Measurements from ENCODE around the gene RBMS2.

Gene RBMS2

DNA sequence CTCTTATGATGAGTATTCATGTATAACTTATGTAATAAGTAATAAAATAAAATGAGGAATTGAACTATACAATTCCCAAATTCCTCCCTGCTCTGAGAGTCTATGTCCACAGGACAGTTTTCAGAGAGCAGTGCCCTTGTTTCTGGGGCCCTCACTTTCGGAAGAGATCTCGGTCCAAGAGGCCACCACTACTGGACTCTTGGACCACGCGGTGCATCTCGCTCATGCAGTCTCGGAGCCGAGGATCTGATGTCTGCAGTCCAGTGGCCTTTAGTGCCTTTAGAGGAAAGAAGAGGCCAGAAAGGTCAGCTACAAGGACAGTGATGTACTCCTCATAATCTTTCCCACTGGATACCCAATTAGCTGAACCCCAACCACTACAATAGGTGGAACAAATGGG, 42.0 kb upstream of the RBMS2 start:
- no peak for TF ChIP-seq TAF1 (IDR thresholded peaks at IDR 0.05; ENCODE audit: borderline replicate concordance, insufficient read depth, low read length)
- no peak for TF ChIP-seq POLR2AphosphoS5 (IDR thresholded peaks at IDR 0.05; ENCODE audit: low read depth, low read length)
- TF ChIP-seq FOXP2 (optimal IDR thresholded peaks at IDR 0.05; ENCODE audit: borderline replicate concordance, extremely low read depth, extremely low read length, insufficient read depth): no peak
- TF ChIP-seq, protein P1, sequence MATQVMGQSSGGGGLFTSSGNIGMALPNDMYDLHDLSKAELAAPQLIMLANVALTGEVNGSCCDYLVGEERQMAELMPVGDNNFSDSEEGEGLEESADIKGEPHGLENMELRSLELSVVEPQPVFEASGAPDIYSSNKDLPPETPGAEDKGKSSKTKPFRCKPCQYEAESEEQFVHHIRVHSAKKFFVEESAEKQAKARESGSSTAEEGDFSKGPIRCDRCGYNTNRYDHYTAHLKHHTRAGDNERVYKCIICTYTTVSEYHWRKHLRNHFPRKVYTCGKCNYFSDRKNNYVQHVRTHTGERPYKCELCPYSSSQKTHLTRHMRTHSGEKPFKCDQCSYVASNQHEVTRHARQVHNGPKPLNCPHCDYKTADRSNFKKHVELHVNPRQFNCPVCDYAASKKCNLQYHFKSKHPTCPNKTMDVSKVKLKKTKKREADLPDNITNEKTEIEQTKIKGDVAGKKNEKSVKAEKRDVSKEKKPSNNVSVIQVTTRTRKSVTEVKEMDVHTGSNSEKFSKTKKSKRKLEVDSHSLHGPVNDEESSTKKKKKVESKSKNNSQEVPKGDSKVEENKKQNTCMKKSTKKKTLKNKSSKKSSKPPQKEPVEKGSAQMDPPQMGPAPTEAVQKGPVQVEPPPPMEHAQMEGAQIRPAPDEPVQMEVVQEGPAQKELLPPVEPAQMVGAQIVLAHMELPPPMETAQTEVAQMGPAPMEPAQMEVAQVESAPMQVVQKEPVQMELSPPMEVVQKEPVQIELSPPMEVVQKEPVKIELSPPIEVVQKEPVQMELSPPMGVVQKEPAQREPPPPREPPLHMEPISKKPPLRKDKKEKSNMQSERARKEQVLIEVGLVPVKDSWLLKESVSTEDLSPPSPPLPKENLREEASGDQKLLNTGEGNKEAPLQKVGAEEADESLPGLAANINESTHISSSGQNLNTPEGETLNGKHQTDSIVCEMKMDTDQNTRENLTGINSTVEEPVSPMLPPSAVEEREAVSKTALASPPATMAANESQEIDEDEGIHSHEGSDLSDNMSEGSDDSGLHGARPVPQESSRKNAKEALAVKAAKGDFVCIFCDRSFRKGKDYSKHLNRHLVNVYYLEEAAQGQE (IDR thresholded peaks at IDR 0.05; ENCODE audit: insufficient read depth in 1 of 2, low read depth in 2 of 2, low read length in 2 of 2): no peak
- TF ChIP-seq SIN3A (IDR thresholded peaks at IDR 0.05; ENCODE audit: borderline replicate concordance, insufficient read depth, low read length): no peak

DNA sequence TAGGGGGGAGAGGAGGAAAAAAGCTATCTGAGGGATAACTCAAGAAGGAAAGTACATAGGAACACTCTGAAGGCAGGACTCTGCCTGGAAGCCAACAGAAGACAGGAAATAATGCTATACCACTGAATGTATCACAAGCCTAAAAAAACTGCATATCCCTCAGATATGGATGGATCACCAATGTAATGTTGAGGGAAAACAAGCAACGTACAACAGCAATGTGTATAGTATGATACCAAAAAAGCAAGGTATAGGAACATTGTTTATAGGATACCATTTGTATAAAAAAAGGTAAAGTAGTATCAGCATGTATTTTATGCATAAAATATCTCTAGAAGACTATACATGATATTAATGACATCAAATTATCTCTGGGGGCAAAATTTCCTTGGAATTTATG, 37.1 kb upstream of the RBMS2 start:
- TF ChIP-seq POLR2AphosphoS5 (IDR thresholded peaks at IDR 0.05; ENCODE audit: low read depth, low read length) (no peak), SIN3A (IDR thresholded peaks at IDR 0.05; ENCODE audit: borderline replicate concordance, insufficient read depth, low read length) (no peak), FOXP2 (optimal IDR thresholded peaks at IDR 0.05; ENCODE audit: borderline replicate concordance, extremely low read depth, extremely low read length, insufficient read depth) (no peak), TAF1 (IDR thresholded peaks at IDR 0.05; ENCODE audit: borderline replicate concordance, insufficient read depth, low read length) (no peak)
- TF ChIP-seq, protein P1 (IDR thresholded peaks at IDR 0.05; ENCODE audit: insufficient read depth in 1 of 2, low read depth in 2 of 2, low read length in 2 of 2): no peak

DNA sequence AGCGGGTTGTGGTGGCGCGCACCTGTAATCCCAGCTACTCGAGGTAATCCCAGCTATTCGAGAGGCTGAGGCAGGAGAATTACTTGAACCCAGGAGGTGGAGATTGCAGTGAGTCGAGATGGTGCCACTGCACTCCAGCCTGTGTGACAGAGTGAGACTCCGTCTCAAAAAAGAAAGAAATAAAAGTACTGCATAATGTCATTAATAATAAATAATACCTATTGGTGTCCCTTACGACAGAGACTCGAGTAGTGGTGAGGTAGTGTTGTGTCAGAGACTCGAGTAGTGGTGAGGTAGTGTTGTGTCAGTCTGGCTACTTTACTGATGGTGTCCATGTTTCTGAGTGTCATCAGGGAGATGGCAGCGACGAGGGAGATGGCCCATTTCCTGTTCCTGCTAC, 34.9 kb upstream of the RBMS2 start:
- TF ChIP-seq SIN3A (IDR thresholded peaks at IDR 0.05; ENCODE audit: borderline replicate concordance, insufficient read depth, low read length) (no peak), FOXP2 (optimal IDR thresholded peaks at IDR 0.05; ENCODE audit: borderline replicate concordance, extremely low read depth, extremely low read length, insufficient read depth) (no peak), POLR2AphosphoS5 (IDR thresholded peaks at IDR 0.05; ENCODE audit: low read depth, low read length) (no peak)
- TF ChIP-seq, protein P1 (IDR thresholded peaks at IDR 0.05; ENCODE audit: insufficient read depth in 1 of 2, low read depth in 2 of 2, low read length in 2 of 2): no peak

DNA sequence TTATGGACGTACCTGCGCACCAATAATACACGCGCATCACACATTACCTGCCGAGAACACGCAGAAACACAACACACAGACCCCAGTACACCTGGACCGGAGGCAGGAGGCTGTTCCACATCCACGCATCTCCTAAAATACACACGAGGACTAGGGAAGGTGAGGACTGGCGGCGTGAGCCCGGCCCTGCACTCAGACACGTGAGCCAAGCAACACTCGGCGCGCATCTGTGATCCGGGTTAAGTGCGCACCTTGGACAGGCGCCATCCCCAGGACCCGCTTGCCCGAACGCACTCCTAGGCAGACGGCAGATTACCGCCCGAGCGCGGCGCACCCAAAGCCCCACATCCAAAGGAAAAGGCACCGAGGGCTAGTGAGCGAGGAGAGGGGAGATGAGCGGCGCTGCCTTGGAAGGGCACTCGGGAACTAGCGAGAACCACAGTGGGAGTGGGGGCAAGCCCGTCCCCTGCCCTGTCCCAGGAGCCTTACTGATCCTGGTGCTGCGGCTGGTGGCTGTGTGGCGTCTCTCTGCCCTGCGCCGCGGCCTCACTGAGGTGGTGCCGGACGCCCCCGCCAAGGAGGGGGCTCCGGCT, 34.1 kb upstream of the RBMS2 start:
- TF ChIP-seq POLR2AphosphoS5 (IDR thresholded peaks at IDR 0.05; ENCODE audit: low read depth, low read length) (no peak), TAF1 (IDR thresholded peaks at IDR 0.05; ENCODE audit: borderline replicate concordance, insufficient read depth, low read length) (no peak), FOXP2 (optimal IDR thresholded peaks at IDR 0.05; ENCODE audit: borderline replicate concordance, extremely low read depth, extremely low read length, insufficient read depth) (no peak), SIN3A (IDR thresholded peaks at IDR 0.05; ENCODE audit: borderline replicate concordance, insufficient read depth, low read length) (no peak)
- TF ChIP-seq, protein P1 (IDR thresholded peaks at IDR 0.05; ENCODE audit: insufficient read depth in 1 of 2, low read depth in 2 of 2, low read length in 2 of 2): no peak
